Peyer's patch (tissue), 4 donors: ENCODE data around the gene TMEM18.

Experiments used
- POLR2A ChIP-seq, 2 donors: fragments of 450-650 bp; IDR thresholded peaks; one replicate each; pipeline ENCODE4 v1.5.1; 2017; ENCODE audit warnings: antibody characterized with exemption in 2 of 2, mild to moderate bottlenecking in 2 of 2, moderate library complexity in 2 of 2
- TF ChIP-seq, protein P1 (sequence below), 6 experiments: fragments of 450-650 bp in 4 of 6; fragments of 200-600 bp in 2 of 6; sonication (generic) in 1 of 6; IDR thresholded peaks; one replicate each; pipeline ENCODE4 v1.5.1; 2017 to 2019; ENCODE audit warnings: antibody characterized with exemption in 6 of 6, mild to moderate bottlenecking in 3 of 6, moderate library complexity in 1 of 6

DNA sequence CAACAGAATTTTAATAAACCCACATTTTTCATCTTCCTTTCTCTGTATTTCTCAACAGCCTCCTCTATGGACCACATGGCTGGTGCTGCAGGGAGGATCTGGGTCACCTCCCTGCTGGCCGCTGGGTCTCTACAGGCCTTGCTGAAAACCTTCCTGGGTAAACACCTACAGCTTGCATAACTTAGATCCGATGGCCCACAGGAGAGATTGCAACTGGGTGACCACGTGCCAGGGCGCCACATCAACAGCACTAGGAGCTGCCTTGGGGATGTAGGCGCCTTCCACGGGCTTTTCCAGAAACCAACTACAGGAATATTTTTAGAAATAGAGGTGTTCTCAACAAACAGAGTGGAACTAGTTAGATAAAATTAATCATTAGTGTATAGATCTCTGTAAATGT lies 19.4 kb downstream of the TMEM18 start:
- TF ChIP-seq, protein P1, sequence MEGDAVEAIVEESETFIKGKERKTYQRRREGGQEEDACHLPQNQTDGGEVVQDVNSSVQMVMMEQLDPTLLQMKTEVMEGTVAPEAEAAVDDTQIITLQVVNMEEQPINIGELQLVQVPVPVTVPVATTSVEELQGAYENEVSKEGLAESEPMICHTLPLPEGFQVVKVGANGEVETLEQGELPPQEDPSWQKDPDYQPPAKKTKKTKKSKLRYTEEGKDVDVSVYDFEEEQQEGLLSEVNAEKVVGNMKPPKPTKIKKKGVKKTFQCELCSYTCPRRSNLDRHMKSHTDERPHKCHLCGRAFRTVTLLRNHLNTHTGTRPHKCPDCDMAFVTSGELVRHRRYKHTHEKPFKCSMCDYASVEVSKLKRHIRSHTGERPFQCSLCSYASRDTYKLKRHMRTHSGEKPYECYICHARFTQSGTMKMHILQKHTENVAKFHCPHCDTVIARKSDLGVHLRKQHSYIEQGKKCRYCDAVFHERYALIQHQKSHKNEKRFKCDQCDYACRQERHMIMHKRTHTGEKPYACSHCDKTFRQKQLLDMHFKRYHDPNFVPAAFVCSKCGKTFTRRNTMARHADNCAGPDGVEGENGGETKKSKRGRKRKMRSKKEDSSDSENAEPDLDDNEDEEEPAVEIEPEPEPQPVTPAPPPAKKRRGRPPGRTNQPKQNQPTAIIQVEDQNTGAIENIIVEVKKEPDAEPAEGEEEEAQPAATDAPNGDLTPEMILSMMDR (IDR thresholded peaks at IDR 0.05), result no peak
- TF ChIP-seq POLR2A (IDR thresholded peaks at IDR 0.05), result no peak
